Caco-2 (cell line): ENCODE results near the gene LEKR1. TPM values are rescaled to one million over a fixed set of nuclear protein-coding genes. Genes with fewer than 3 reads are reported as not detected.
"Not testable (repeated sequence)": the region's sequence is repeated elsewhere in the genome, so short reads cannot be mapped to it uniquely, and the experiment has no call there.

Experiments
- BruUV-seq: library from RNA; stranded (reverse); fragments of 400-500 nt; replicated peaks from 2 replicates; lab custom pipeline; 2021; lab: Mats Ljungman, UMichigan
- CTCF ChIA-PET: fragments of 300-600 bp; sonication (Branson Sonifier 250); formaldehyde crosslinking; loops from one replicate; lab custom pipeline; 2022; ENCODE audit warnings: antibody characterized with exemption; lab: Charles Lee
- POLR2A ChIA-PET: fragments of 300-600 bp; sonication (Branson Sonifier 250); formaldehyde crosslinking; loops from one replicate; lab custom pipeline; 2022; ENCODE audit warnings: antibody characterized with exemption; lab: Charles Lee
- DNase-seq, 2 experiments: peaks; one replicate each; pipeline versions ENCODE4 v3.0.0 to v3.0.0-alpha.2; 2020 to 2022
- H3K27me3 ChIP-seq: replicated peaks from 2 replicates; pipeline ENCODE4 v1.6.0; 2011; ENCODE audit warnings: low read length; ENCODE audit not compliant: control insufficient read depth, insufficient read depth
- H3K36me3 ChIP-seq: 2 replicates; pipeline ENCODE4 v1.5.1; 2011; ENCODE audit warnings: low read length; ENCODE audit not compliant: control insufficient read depth, insufficient read depth
- H3K4me1 ChIP-seq: fragments of 250-450 bp; sonication (Bioruptor Pico); 2 replicates; pipeline ENCODE4 v1.5.1; 2020; ENCODE audit warnings: mild to moderate bottlenecking
- H3K4me3 ChIP-seq: 2 replicates; pipeline ENCODE4 v1.5.1; 2011; ENCODE audit warnings: low read depth, mild to moderate bottlenecking, control low read depth, low read length
- H3K9me3 ChIP-seq: fragments of 250-450 bp; sonication (Bioruptor Pico); 2 replicates; pipeline ENCODE4 v1.5.1; 2020; ENCODE audit warnings: mild to moderate bottlenecking, moderate library complexity
- H3K27ac Mint-ChIP-seq: one replicate; pipeline ENCODE4 v1.8.0; 2022; ENCODE audit warnings: mixed read lengths; ENCODE audit not compliant: unreplicated experiment
- H3K27me3 Mint-ChIP-seq: one replicate; pipeline ENCODE4 v1.8.0; 2022; ENCODE audit warnings: mixed read lengths; ENCODE audit not compliant: insufficient read depth, unreplicated experiment
- H3K36me3 Mint-ChIP-seq: one replicate; pipeline ENCODE4 v1.8.0; 2022; ENCODE audit warnings: mild to moderate bottlenecking, mixed read lengths; ENCODE audit not compliant: insufficient read depth, unreplicated experiment
- H3K4me1 Mint-ChIP-seq: one replicate; pipeline ENCODE4 v1.8.0; 2022; ENCODE audit warnings: low read depth, mixed read lengths; ENCODE audit not compliant: unreplicated experiment
- H3K4me3 Mint-ChIP-seq: one replicate; pipeline ENCODE4 v1.8.0; 2022; ENCODE audit warnings: mild to moderate bottlenecking, moderate library complexity, mixed read lengths; ENCODE audit not compliant: unreplicated experiment
- H3K9me3 Mint-ChIP-seq: one replicate; pipeline ENCODE4 v1.8.0; 2022; ENCODE audit warnings: mixed read lengths; ENCODE audit not compliant: unreplicated experiment
- intact Hi-C: fragments of 100-400 bp; cut with micrococcal nuclease; formaldehyde crosslinking; loops from one replicate; pipeline ENCODE4 v1.10.0; 2022; ENCODE audit not compliant: unreplicated experiment
- total RNA-seq: library from RNA; stranded (reverse); gene quantifications from 2 replicates; pipeline ENCODE4 v1.2.3, GENCODE V29; 2022
- TF ChIP-seq, protein P1 (sequence below), 2 experiments: fragments of 200-600 bp in 1 of 2; IDR thresholded peaks; 1 replicate in 1 of 2; 2 replicates in 1 of 2; pipeline versions ENCODE4 v1.5.1 to v1.8.0; 2011 to 2022; ENCODE audit warnings: antibody characterized with exemption in 1 of 2, control low read depth in 1 of 2, inconsistent platforms in 1 of 2, low read depth in 1 of 2, low read length in 1 of 2, mild to moderate bottlenecking in 1 of 2, moderate library complexity in 1 of 2; ENCODE audit not compliant: insufficient read depth in 1 of 2, severe bottlenecking in 1 of 2, unreplicated experiment in 1 of 2

LEKR1 gene
- total RNA-seq, 1 experiment from 2014 or later, result 1.6 TPM

- peaks cover 6% of the 10 kb centered on the region for H3K4me1 Mint-ChIP-seq
- H3K27ac Mint-ChIP-seq, result no peak overlapping the region
- BruUV-seq, result no TSS peak
- DNase-seq, result no peak
- intact Hi-C loops, result no loop called here
- TF ChIP-seq, protein P1, sequence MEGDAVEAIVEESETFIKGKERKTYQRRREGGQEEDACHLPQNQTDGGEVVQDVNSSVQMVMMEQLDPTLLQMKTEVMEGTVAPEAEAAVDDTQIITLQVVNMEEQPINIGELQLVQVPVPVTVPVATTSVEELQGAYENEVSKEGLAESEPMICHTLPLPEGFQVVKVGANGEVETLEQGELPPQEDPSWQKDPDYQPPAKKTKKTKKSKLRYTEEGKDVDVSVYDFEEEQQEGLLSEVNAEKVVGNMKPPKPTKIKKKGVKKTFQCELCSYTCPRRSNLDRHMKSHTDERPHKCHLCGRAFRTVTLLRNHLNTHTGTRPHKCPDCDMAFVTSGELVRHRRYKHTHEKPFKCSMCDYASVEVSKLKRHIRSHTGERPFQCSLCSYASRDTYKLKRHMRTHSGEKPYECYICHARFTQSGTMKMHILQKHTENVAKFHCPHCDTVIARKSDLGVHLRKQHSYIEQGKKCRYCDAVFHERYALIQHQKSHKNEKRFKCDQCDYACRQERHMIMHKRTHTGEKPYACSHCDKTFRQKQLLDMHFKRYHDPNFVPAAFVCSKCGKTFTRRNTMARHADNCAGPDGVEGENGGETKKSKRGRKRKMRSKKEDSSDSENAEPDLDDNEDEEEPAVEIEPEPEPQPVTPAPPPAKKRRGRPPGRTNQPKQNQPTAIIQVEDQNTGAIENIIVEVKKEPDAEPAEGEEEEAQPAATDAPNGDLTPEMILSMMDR (IDR thresholded peaks at IDR 0.05; ENCODE audit: insufficient read depth in 1 of 2, low read depth in 1 of 2, low read length in 1 of 2, severe bottlenecking in 1 of 2, unreplicated experiment in 1 of 2), result no peak
- Histone ChIP-seq H3K4me3 (no peak overlapping the region), H3K36me3 (no peaks in the 10 kb centered on the region), H3K4me1 (peaks cover 8% of the 10 kb centered on the region; the same call in 1 of the 2 replicates), H3K9me3 (no peaks in the 10 kb centered on the region; the same call in 1 of the 2 replicates), H3K27me3 (no peaks in the 10 kb centered on the region)
- ChIA-PET CTCF (no interaction called here), POLR2A (no interaction called here)
- H3K9me3 Mint-ChIP-seq, result peaks cover 21% of the 10 kb centered on the region
- H3K4me3 Mint-ChIP-seq, result no peak overlapping the region
- H3K36me3 Mint-ChIP-seq, result peaks cover 15% of the 10 kb centered on the region
- no peaks in the 10 kb centered on the region for H3K27me3 Mint-ChIP-seq
These were observed 28.8 kb upstream of the LEKR1 start for GRCh38 chr3:156797368-156797767.

DNA sequence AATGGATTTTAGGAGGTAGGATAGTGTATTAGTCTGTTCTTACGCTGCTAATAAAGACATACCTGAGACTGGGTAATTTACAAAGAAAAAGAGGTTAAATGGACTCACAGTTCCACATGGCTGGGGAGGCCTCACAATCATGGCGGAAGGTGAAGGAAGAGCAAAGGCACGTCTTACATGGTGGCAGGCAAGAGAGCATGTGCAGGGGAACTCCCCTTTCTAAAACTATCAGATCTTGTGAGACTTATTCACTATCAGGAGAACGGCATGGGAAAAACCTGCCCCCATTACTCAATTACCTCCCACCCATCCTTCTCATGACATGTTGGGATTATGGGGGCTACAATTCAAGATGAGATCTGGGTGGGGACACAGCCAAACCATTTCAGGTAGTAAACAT lies 25.9 kb upstream of the LEKR1 start:
- H3K36me3 ChIP-seq, H3K4me3 Mint-ChIP-seq, BruUV-seq, DNase-seq, H3K4me1 Mint-ChIP-seq, CTCF ChIA-PET, H3K27me3 ChIP-seq, H3K4me1 ChIP-seq, H3K9me3 ChIP-seq, H3K27me3 Mint-ChIP-seq, POLR2A ChIA-PET, H3K4me3 ChIP-seq, H3K27ac Mint-ChIP-seq, intact Hi-C loops: not testable (repeated sequence)
- Mint-ChIP-seq H3K9me3 (peaks cover 32% of the 10 kb centered on the region), H3K36me3 (peaks cover 10% of the 10 kb centered on the region)

DNA sequence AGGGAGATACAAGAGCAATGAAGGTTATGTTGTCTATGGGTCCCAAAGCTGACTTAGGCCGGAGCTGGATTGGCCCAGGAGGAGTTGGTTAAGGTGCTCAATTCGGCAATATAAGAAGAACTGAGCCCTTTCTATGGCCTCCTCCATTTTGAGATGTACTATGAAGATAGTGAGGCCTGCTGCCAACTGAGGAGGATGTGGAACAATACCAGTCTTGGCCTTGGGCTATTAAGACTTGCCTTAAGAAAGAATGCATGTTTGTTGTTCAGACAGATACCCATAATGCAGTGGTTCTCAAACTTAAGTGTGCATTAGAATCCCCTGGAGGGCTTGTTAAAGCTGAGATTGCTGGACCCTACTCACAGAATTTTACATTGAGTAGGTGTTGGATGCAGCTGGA lies 24.4 kb upstream of the LEKR1 start:
- no TSS peak for BruUV-seq
- H3K9me3 Mint-ChIP-seq, result peaks cover 32% of the 10 kb centered on the region
- no peak overlapping the region for H3K4me3 ChIP-seq
- intact Hi-C loops, result no loop called here
- H3K4me3 Mint-ChIP-seq, result no peak overlapping the region
- no peaks in the 10 kb centered on the region; the same call in 1 of the 2 replicates for H3K9me3 ChIP-seq
- no peaks in the 10 kb centered on the region for H3K4me1 Mint-ChIP-seq
- TF ChIP-seq, protein P1 (IDR thresholded peaks at IDR 0.05; ENCODE audit: insufficient read depth in 1 of 2, low read depth in 1 of 2, low read length in 1 of 2, severe bottlenecking in 1 of 2, unreplicated experiment in 1 of 2), result no peak
- no peaks in the 10 kb centered on the region for H3K27me3 ChIP-seq
- H3K27ac Mint-ChIP-seq, result no peak overlapping the region
- H3K36me3 ChIP-seq, result no peaks in the 10 kb centered on the region
- no peak for DNase-seq
- H3K4me1 ChIP-seq, result no peaks in the 10 kb centered on the region
- H3K36me3 Mint-ChIP-seq, result peaks cover 10% of the 10 kb centered on the region
- ChIA-PET POLR2A (no interaction called here), CTCF (no interaction called here)
- H3K27me3 Mint-ChIP-seq, result no peaks in the 10 kb centered on the region
